Activated CD4-positive, alpha-beta T cell treated with anti-CD3 and anti-CD28 coated beads, Interleukin-2, amount 50 U/mL, for 48 hours (primary cell): ENCODE data around the gene COQ6.
"Not testable (repeated sequence)": the region's sequence is repeated elsewhere in the genome, so short reads cannot be mapped to it uniquely, and the experiment has no call there.

Experiments
- DNase-seq, 2 experiments: peaks; one replicate each; pipeline ENCODE4 v3.0.0-alpha.2; 2020

The COQ6 gene

DNA sequence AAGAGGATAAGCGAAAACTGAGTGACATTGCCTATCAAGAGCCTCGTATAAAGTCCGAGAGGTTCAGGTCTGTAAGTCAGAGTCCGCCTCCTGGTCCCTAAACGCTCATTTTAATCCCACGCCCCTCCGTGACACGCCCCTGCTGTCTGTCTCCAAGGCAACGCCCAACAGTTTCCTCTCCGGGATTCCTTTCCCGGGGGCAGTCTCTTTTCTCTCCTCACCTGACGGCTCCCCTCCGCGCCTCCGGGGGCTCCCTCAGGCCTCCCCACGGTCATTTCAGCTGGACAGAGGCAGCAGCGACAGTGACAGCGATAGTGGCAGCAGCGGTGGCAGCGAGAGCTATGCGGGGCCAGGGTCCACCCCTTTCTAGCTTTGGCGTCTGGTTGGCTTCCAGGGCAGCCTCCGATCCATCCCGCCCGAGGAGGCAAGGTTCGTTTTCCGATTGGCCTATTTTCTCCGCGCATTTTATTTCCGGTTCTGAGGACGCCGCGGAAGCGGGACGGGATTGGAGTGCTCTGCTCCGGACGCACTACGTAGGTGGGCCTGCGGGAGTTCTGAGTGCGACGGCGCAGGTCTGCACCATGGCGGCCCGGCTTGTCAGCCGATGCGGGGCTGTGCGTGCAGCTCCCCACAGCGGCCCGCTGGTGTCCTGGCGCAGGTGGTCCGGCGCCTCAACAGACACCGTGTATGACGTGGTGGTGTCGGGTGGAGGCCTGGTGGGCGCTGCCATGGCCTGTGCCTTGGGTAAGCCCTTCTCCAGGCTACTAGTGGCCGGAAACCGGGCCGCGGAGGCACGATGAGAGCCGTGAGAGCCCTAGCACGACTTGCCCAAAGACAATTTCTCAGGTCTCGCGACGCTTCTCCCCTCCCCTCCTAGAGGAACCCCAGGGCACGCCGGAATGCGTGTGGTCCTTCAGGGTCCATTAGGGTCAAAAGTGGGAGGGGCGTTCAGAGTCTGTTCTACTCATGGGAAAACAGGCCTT, at the start of gene COQ6, which contains the start of gene FAM161B:
Gene COQ6 (plus strand): TSS at position 551 of the 983 bp plus-strand sequence. CDS start 31 bp downstream, at position 582.
Gene FAM161B (minus strand): TSS at position 343 of the 983 bp plus-strand sequence. CDS start 68 bp downstream, at position 275.
- DNase-seq, result peak; percentile 90 to 94

DNA sequence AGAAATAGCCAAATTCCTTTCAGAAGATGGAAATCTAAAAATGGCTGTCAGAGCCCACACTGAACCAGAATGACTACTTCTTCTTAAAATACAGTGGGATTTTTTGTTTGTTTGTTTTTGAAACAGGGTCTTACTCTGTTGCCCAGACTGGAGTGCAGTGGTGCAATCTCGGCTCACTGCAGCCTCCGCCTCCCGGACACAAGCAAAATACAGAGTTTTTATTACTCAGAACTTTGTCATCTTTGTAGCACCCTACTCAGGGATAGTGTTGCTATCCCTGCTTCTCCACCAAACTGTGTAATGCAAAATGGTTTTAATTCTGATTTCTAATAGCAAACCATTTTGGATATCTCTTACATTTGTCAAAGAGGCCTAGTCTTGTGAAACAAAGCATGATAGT, 47.1 kb upstream of the COQ6 start:
- no peak for DNase-seq

DNA sequence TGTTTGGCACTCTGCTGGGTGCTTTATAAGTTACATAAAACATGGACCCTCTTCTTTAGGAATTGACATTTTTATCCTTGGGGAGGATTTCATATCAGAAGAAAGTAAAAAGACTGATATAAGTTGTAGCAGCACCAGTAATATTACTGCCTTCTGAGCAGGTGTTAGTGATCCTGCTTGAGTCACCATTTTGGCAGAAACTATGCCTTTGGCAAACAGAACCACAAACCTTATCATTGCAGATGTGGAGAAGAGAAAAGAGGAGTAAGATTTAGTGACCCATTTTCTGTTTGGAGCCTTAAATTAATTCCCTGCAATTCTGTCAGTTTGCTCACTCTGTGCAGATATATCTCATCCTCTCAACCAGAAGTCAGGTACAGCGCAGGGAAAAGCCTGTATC, 40.4 kb upstream of the COQ6 start:
- DNase-seq, result no peak

DNA sequence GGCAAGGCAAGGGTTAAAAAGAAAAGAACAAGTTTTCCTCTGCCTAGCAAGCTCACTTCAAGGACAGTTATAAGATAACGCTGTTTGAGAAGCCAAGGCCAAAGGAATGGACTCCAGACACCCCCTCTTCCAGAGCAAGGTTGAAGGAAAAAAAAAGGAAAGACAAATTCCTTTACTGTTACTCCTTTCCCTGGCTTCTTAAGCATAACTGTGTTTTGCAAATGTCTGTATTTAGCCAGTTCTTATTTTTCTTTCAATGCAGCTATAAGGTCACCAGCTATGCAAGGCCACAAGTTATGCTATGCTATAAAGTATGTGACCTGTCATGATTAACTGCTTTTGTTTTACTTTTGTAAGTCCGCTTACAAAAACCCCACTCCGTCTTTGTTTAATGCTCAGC, 36.8 kb upstream of the COQ6 start:
- DNase-seq, result no peak

GRCh38 chr14:73916324-73916723, 33.8 kb upstream of the COQ6 start:
- no peak for DNase-seq

GRCh38 chr14:73919457-73919856, 30.6 kb upstream of the COQ6 start:
- not testable (repeated sequence) for DNase-seq

DNA sequence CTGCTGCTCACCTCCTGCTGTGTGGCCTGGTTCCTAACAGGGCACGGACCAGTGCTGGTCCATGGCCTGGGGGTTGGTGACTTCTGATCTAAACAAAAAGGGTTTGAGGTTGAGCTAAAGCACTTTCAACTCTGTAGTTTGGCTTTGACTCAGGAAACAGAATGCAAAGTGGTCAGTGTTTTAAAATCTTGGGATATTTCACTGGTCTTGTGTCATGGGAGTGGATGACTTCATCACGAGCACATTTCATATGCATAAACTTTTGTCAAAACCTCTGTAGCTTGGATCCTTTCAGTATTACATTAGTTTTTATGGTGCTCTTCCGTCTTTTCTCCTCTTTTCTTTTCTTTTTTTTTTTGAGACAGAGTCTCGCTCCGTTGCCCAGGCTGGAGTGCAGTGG, 25.8 kb upstream of the COQ6 start:
- no peak for DNase-seq

DNA sequence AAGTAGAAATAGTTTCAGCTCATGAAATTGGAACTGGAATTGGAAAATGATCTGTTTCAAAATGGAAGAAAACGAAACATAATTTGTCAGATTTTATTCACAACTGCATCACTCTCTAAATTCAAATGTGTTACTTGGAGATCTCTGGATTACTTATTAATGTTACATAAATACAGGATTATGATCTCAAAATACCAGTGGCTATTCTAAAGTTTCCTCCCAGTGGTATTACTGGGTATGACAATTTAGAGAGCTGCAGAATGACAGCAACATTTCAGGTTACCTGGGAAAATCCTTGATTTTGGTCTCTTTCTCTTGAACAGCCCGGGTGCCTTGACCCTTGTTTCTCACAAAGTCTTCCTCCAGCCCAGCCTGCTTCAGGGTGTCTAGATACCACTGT, 14.4 kb upstream of the COQ6 start:
- DNase-seq, result no peak

- no peak for DNase-seq
Observed at GRCh38 chr14:73936548-73936947, 13.6 kb upstream of the COQ6 start.

- no peak for DNase-seq
Observed at GRCh38 chr14:73937012-73937411, 13.1 kb upstream of the COQ6 start.

DNA sequence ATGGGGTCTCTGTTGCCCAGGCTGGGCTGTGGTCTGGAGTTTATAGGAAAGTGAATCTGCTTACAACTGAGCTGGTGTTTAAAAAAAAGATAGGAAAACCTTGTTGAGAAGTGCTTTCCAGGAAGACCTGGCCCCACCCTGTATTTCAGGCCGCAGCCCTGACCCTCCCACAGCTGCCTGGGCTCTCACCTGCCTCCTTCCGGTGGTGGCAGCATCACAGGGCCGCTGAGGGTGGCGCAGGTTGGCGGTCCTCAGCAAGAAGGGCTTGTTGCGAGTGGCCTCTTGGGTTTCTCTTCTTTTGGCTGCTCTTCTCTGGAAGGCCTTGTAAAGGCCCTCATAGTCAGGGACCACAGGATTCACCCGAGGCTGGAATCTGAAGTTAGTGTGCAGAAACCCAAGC, 7.9 kb upstream of the COQ6 start:
- DNase-seq, result no peak

GRCh38 chr14:73943083-73943482, 7.0 kb upstream of the COQ6 start:
- no peak for DNase-seq

DNA sequence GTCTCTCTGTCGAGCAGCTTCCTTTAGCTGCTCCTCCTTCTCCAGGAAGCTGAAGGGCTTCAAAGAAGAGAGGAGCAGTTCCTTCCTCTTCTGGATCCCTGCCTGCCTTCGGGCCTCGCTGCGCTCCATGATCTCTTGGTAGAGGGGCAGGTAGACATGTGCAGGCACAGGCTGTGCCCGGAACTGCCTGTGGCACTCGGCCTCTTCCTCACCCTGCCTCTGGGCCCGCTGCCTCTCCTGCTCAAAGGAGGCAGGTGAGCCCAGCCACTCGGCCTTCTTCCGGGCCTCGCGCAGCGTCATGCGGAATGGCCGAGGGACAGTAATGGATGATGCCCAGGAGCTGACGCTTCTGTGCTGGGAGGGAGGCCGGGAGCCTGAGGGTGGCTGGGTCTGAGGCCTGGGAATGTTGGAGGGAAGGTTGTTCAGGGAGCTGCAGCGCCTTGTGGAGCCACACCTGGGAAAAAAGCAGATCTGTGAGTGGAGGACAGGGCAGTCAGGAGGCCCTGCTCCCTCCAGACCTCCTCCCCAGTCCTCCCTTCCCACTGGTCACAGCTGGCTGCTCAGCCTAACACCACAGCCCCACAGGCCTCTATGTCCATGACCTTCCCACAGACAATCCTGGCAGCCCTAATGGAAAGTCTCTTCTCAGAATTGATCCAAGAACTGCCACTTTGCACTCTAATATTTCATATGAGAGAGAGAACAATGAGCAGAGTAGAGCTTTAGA, 5.5 kb upstream of the COQ6 start:
- no peak for DNase-seq

DNA sequence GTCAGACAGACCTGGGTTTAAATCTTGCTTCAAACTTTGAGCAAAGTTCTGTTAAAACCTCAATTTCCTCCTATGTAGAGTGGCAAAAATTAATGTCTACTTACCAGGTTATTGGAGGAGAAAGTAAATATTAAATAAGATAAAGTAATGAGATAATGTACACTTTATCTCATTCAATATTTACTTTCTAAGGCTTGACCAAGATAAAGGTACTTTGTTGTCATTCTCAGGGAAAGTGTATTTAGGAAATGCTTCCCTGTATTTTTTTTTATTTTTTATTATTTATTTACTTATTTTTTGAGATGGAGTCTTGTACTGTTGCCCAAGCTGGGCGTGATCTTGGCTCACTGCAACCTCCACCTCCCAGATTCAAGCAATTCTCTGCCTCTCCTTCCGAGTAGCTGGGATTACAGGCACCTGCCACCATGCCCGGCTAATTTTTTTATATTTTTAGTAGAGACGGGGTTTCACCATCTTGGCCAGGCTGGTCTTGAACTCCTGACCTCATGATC, 4.9 kb upstream of the COQ6 start:
- no peak for DNase-seq

DNA sequence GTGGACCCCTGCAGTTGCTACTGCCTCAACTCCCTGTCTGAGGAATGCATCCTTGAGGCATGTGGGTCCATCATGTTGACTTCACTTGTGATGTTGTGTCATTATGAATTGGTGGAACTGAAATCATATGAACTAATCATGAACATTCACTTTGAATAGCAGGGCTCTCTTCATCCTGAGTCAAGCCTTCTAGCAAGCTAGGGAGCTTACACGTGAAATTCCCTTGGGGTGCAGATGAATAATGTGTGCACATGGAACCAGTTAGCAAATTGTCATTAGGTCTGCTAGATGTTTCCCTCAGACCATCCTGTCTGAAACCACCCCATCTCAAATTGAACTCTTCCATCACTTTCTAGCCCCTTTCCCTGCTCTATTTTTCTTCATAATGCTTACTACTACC, 3.6 kb downstream of the COQ6 start:
- DNase-seq, result no peak

DNA sequence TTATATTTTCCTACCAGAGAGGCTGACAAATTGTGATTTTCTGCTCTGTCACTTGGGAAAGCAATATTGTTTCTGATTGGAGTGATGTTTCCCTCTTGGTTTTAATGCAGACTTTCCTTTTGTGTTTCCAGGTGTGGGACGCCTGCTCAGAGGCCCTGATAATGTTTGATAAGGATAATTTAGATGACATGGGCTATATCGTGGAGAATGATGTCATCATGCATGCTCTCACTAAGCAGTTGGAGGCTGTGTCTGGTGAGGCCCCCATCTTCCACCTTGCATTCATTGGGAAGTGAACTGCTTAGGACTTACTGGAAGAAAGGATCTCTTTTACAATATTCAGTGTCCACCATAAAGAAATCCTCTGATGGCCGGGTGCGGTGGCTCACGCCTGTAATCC, 5.6 kb downstream of the COQ6 start:
- DNase-seq, result no peak

DNA sequence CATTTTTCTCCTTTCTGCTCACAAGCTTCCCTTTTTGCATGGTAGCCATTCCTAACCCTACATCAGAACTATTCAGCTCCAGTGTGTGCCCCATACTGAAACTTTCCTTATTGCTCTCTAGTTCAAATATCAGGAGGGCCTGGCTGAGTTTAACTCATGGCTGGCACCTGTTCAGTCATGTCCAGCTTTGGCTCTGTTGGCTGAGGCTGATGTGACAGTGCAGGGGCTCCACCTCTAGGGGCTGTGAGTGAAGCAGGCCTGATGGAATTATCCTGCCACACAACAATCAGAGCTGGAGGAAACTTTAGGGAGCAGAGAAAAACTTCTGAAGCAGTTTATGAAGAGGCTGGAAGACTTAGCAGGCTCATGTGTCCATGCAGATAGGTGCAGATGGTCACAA, 8.5 kb downstream of the COQ6 start:
- DNase-seq, result no peak

GRCh38 chr14:73961192-73961591, 11.1 kb downstream of the COQ6 start:
- no peak for DNase-seq

DNA sequence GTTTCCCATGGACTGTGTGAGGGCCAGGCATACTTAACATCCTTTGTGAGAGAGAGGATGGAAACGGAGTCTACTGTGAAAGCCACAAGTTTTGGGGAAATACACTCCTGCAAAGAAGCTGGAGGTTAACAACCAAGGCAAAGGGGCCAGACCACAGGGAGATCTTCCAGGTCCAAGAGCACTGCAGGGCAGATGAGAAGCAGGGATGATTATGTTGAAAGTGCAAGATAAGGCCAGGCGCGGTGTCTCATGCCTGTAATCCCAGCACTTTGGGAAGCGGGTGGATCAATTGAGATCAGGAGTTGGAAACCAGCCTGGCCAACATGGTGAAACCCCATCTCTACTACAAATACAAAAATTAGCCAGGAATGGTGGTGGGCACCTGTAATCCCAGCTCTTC, 15.1 kb downstream of the COQ6 start:
- no peak for DNase-seq

DNA sequence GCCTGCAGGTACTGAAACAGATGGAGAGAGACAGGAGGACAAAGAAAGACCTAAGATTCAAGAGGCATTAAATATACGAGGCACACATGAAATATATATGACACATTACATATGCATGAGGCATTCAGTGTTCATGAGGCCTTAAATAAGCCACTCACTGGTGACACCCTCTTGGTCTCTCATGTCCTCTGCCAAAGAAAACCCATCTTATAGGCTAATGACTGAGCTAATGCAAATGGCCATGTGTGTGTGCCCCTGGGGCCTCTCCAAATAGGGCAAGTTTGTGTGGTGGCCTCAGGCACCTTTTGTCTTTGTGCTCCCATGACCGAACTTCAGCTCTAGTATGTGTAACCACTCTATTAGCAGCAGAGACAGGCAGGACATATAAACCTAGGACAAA, 18.8 kb downstream of the COQ6 start:
- no peak for DNase-seq

DNA sequence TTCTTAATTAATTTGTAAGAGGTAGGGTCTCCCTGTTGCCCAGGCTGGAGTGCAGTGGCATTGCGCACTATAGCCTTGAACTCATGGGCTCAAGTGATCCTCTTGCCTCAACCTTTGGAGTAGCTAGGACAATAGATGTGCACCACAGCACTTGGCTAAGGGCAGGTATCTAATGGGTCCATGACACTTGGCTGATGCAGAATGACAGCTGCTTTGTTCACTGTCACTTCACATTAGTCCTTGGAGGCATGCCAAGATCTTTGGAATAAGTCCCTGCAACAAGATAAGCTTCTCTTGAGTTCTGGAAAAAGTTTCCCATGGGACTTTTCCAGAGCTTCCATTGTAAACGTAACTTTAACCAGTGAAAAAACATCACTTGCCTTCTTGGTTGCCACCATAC, 23.4 kb downstream of the COQ6 start:
- no peak for DNase-seq

- no peak for DNase-seq
Observed at GRCh38 chr14:73976125-73976524, 26.0 kb downstream of the COQ6 start.

DNA sequence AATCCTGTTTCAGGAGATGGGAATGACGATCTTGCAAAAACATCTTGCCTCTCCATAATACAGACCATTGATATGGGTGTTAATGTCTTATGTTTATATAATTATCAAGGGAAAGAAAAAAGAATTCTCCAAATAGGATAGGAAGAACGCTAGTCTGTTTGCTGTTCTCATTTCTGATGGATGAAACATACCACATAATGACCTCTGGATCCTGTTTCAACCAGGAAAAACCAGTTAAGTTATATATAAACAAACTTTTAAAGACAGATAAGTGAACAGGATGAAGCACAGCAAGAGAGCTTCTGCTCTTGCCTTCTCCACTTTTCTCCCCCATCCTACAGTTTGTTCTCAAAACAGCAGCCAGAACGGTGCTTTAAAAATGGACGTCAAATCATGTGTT, 27.8 kb downstream of the COQ6 start:
- no peak for DNase-seq

DNA sequence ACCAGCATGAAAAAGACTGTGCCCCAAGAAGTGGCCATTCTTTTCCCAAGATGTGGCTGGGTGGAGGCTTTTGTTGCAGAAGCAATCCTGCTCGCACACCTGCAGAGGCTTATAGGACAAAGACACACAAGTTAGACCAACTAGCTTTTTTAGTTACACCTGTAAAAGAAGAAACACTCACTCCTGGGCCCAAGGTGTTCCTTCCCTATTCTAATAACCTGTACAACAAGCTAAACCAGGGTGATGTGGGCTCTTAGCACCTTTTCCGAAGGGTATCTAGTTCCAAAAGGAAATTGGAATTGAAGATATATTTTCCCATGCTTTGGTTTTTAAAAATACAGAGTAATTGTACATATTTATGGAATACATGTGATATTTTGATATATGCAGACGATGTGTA, 38.0 kb downstream of the COQ6 start:
- DNase-seq, result no peak
